KMS-11 (cell line): ENCODE results near the gene STIM2.

Experiments
- H2AFZ ChIP-seq: fragments of 200-600 bp; sonication (generic); 2 replicates; pipeline ENCODE4 v1.6.1; 2016; ENCODE audit warnings: antibody characterized with exemption, mixed run types, low read depth
- H3K27ac ChIP-seq: fragments of 200-600 bp; sonication (generic); 2 replicates; pipeline ENCODE4 v1.6.1; 2016; ENCODE audit warnings: mild to moderate bottlenecking, mixed run types
- H3K27me3 ChIP-seq: fragments of 200-600 bp; sonication (generic); 2 replicates; pipeline ENCODE4 v1.6.1; 2017; ENCODE audit warnings: mild to moderate bottlenecking, low read depth, mixed run types, moderate library complexity; ENCODE audit not compliant: insufficient read depth
- H3K36me3 ChIP-seq: fragments of 200-600 bp; sonication (generic); 2 replicates; pipeline ENCODE4 v1.6.1; 2017; ENCODE audit warnings: mild to moderate bottlenecking, mixed run types; ENCODE audit not compliant: insufficient read depth
- H3K4me1 ChIP-seq: fragments of 200-600 bp; sonication (generic); 2 replicates; pipeline ENCODE4 v1.6.1; 2016; ENCODE audit warnings: mild to moderate bottlenecking, low read depth, mixed run types; ENCODE audit not compliant: poor library complexity, severe bottlenecking
- H3K4me2 ChIP-seq: fragments of 200-600 bp; sonication (generic); 2 replicates; pipeline ENCODE4 v1.7.0; 2016; ENCODE audit warnings: mild to moderate bottlenecking, mixed run types
- H3K4me3 ChIP-seq: fragments of 200-600 bp; sonication (generic); IDR thresholded peaks from 2 replicates; pipeline ENCODE4 v1.6.1; 2017; ENCODE audit warnings: low read depth, low read length, mixed read lengths; ENCODE audit not compliant: insufficient read depth
- H3K79me2 ChIP-seq: fragments of 200-600 bp; sonication (generic); 2 replicates; pipeline ENCODE4 v1.6.1; 2016; ENCODE audit warnings: low read depth, mixed run types; ENCODE audit not compliant: insufficient read depth
- H3K9ac ChIP-seq: fragments of 200-600 bp; sonication (generic); 2 replicates; pipeline ENCODE4 v1.6.1; 2016; ENCODE audit warnings: mild to moderate bottlenecking, mixed run types
- H4K20me1 ChIP-seq: fragments of 200-600 bp; sonication (generic); 2 replicates; pipeline ENCODE4 v1.6.1; 2016; ENCODE audit warnings: mild to moderate bottlenecking, mixed run types; ENCODE audit not compliant: insufficient read depth
- CTCF ChIP-seq: fragments of 200-600 bp; sonication (generic); conservative IDR thresholded peaks from 2 replicates; pipeline ENCODE4 v1.6.1; 2017; ENCODE audit warnings: low read depth, mild to moderate bottlenecking, antibody characterized with exemption, low read length, moderate library complexity, mixed read lengths

STIM2 gene

GRCh38 chr4:26978387-26979053 is 117.9 kb downstream of the STIM2 start:
- Histone ChIP-seq H3K4me3 (no peak overlapping the region), H2AFZ (no peak overlapping the region), H3K4me2 (no peak overlapping the region), H3K27ac (no peak overlapping the region), H3K79me2 (no peaks in the 10 kb centered on the region), H3K9ac (no peak overlapping the region), H3K4me1 (no peaks in the 10 kb centered on the region), H4K20me1 (no peaks in the 10 kb centered on the region), H3K27me3 (no peaks in the 10 kb centered on the region), H3K36me3 (no peaks in the 10 kb centered on the region)
- no peak for TF ChIP-seq CTCF

GRCh38 chr4:26984896-26985295 is 124.3 kb downstream of the STIM2 start:
- H3K27me3 ChIP-seq, result no peaks in the 10 kb centered on the region
- no peak overlapping the region for H3K27ac ChIP-seq
- H3K4me3 ChIP-seq, result no peak overlapping the region
- no peak overlapping the region for H2AFZ ChIP-seq
- H3K79me2 ChIP-seq, result no peaks in the 10 kb centered on the region
- no peak overlapping the region for H3K4me2 ChIP-seq
- H3K36me3 ChIP-seq, result no peaks in the 10 kb centered on the region
- no peak for TF ChIP-seq CTCF
- no peaks in the 10 kb centered on the region for H4K20me1 ChIP-seq
- peaks cover 26% of the 10 kb centered on the region for H3K4me1 ChIP-seq
- H3K9ac ChIP-seq, result no peak overlapping the region

- TF ChIP-seq CTCF, result no peak
- Histone ChIP-seq H2AFZ (no peak overlapping the region), H3K4me2 (peak overlapping the region; percentile 57), H3K27ac (no peak overlapping the region), H3K79me2 (no peaks in the 10 kb centered on the region), H3K9ac (no peak overlapping the region), H4K20me1 (no peaks in the 10 kb centered on the region), H3K4me1 (peaks cover 26% of the 10 kb centered on the region), H3K36me3 (no peaks in the 10 kb centered on the region), H3K4me3 (no peak overlapping the region), H3K27me3 (no peaks in the 10 kb centered on the region)
Measured at GRCh38 chr4:26985873-26986272, 125.2 kb downstream of the STIM2 start.

GRCh38 chr4:26987191-26987590 is 126.5 kb downstream of the STIM2 start:
- Histone ChIP-seq H3K36me3 (no peaks in the 10 kb centered on the region), H3K4me3 (no peak overlapping the region), H3K4me2 (no peak overlapping the region), H2AFZ (no peak overlapping the region), H3K9ac (no peak overlapping the region), H3K4me1 (peaks cover 26% of the 10 kb centered on the region), H3K27me3 (no peaks in the 10 kb centered on the region), H4K20me1 (no peaks in the 10 kb centered on the region), H3K27ac (no peak overlapping the region), H3K79me2 (no peaks in the 10 kb centered on the region)
- no peak for TF ChIP-seq CTCF
